GM23338 (cell line): Measurements from ENCODE around the gene ARSB. TPM values are rescaled to one million over a fixed set of nuclear protein-coding genes. Genes with fewer than 3 reads are reported as not detected.

Experiments
- ATAC-seq: fragments of 200-7000 bp; cut with Tn5 transposase; 3 replicates; pipeline ENCODE4 v1.9.1; 2020
- DNase-seq: peaks from one replicate; pipeline ENCODE4 v3.0.0-alpha.2; 2015; ENCODE audit warnings: low spot score
- H2AFZ ChIP-seq: fragments of 200-600 bp; sonication (generic); 2 replicates; pipeline ENCODE4 v1.8.0; 2016; ENCODE audit warnings: antibody characterized with exemption, mild to moderate bottlenecking, moderate library complexity
- H3F3A ChIP-seq: fragments of 200-600 bp; sonication (generic); replicated peaks from 2 replicates; pipeline ENCODE4 v1.8.0; 2017; ENCODE audit warnings: antibody characterized with exemption, mixed run types, low read depth
- H3K27ac ChIP-seq: fragments of 200-600 bp; sonication (generic); 2 replicates; pipeline ENCODE4 v1.6.1; 2016; ENCODE audit warnings: low read depth
- H3K27me3 ChIP-seq: fragments of 200-600 bp; sonication (generic); 2 replicates; pipeline ENCODE4 v1.8.0; 2016; ENCODE audit warnings: mild to moderate bottlenecking, mixed run types, moderate library complexity; ENCODE audit not compliant: insufficient read depth
- H3K36me3 ChIP-seq: fragments of 200-600 bp; sonication (generic); 2 replicates; pipeline ENCODE4 v1.8.0; 2016; ENCODE audit warnings: mild to moderate bottlenecking; ENCODE audit not compliant: insufficient read depth
- H3K4me1 ChIP-seq: fragments of 200-600 bp; sonication (generic); 2 replicates; pipeline ENCODE4 v1.8.0; 2016; ENCODE audit warnings: mild to moderate bottlenecking, moderate library complexity; ENCODE audit not compliant: insufficient read depth
- H3K4me2 ChIP-seq: fragments of 200-600 bp; sonication (generic); 2 replicates; pipeline ENCODE4 v1.7.1; 2017; ENCODE audit warnings: mixed run types
- H3K4me3 ChIP-seq: fragments of 200-600 bp; sonication (generic); 2 replicates; pipeline ENCODE4 v1.6.1; 2016; ENCODE audit warnings: mixed run types
- H3K79me2 ChIP-seq: fragments of 200-600 bp; sonication (generic); replicated peaks from 2 replicates; pipeline ENCODE4 v1.8.0; 2017; ENCODE audit warnings: mild to moderate bottlenecking; ENCODE audit not compliant: insufficient read depth
- H3K9me2 ChIP-seq: fragments of 200-600 bp; sonication (generic); 2 replicates; pipeline ENCODE4 v1.8.0; 2017; ENCODE audit not compliant: insufficient read depth
- H4K20me1 ChIP-seq: fragments of 200-600 bp; sonication (generic); replicated peaks from 2 replicates; pipeline ENCODE4 v1.8.0; 2017; ENCODE audit warnings: mild to moderate bottlenecking; ENCODE audit not compliant: insufficient read depth
- H3K27ac Mint-ChIP-seq: 2 replicates; pipeline ENCODE4 v1.8.0; 2020; ENCODE audit warnings: inconsistent platforms, mild to moderate bottlenecking, moderate library complexity, mixed read lengths
- H3K27me3 Mint-ChIP-seq: 3 replicates; pipeline ENCODE4 v1.8.0; 2022; ENCODE audit warnings: low read depth, mild to moderate bottlenecking, moderate library complexity, mixed read lengths, inconsistent platforms; ENCODE audit not compliant: insufficient read depth, poor library complexity
- H3K36me3 Mint-ChIP-seq: 3 replicates; pipeline ENCODE4 v1.8.0; 2021; ENCODE audit warnings: low read depth, mild to moderate bottlenecking, inconsistent platforms, moderate library complexity, mixed read lengths
- H3K4me1 Mint-ChIP-seq: 3 replicates; pipeline ENCODE4 v1.8.0; 2020; ENCODE audit warnings: mild to moderate bottlenecking, inconsistent platforms, mixed read lengths
- H3K4me3 Mint-ChIP-seq: 3 replicates; pipeline ENCODE4 v1.8.0; 2021; ENCODE audit warnings: moderate library complexity, mild to moderate bottlenecking, inconsistent platforms, mixed read lengths
- H3K9me3 Mint-ChIP-seq: 3 replicates; pipeline ENCODE4 v1.8.0; 2020; ENCODE audit warnings: moderate library complexity, mild to moderate bottlenecking, inconsistent platforms, mixed read lengths
- CREB1 ChIP-seq: fragments of 250-450 bp; sonication (Bioruptor Pico); IDR thresholded peaks from 2 replicates; pipeline ENCODE4 v1.5.0; 2020; ENCODE audit warnings: low read depth, mild to moderate bottlenecking, moderate library complexity
- EZH2phosphoT487 ChIP-seq: fragments of 200-600 bp; sonication (generic); IDR thresholded peaks from one replicate; pipeline ENCODE4 v1.8.1; 2018; ENCODE audit warnings: antibody characterized with exemption; ENCODE audit not compliant: unreplicated experiment
- POLR2AphosphoS5 ChIP-seq: IDR thresholded peaks from 2 replicates; pipeline ENCODE4 v1.6.1; 2016; ENCODE audit warnings: antibody characterized with exemption, low read depth
- polyA plus RNA-seq: library from polyadenylated mRNA; unstranded; fragments of >200 nt; fragmentation: Nextera tagmentation; extraction: Ambion mirVana; gene quantifications from 2 replicates; pipeline ENCODE4 v1.2.1, GENCODE V29; 2016
- total RNA-seq: library from RNA; depleted of rRNA; stranded (reverse); fragments of >200 nt; shearing (Covaris generic); gene quantifications from 2 replicates; pipeline ENCODE4 v1.2.3, GENCODE V29; 2014
- TF ChIP-seq, protein P1 (sequence below): IDR thresholded peaks from 2 replicates; pipeline ENCODE4 v1.6.1; 2016; ENCODE audit warnings: antibody characterized with exemption
- TF ChIP-seq, protein P2 (sequence below): IDR thresholded peaks from one replicate; pipeline ENCODE4 v1.6.1; 2018; ENCODE audit warnings: antibody characterized with exemption; ENCODE audit not compliant: unreplicated experiment
- TF ChIP-seq, protein P3 (sequence below), 2 experiments: fragments of 200-600 bp in 1 of 2; sonication (generic) in 1 of 2; conservative IDR thresholded peaks; 2 replicates each; pipeline versions ENCODE4 v1.5.1 to v1.6.1; 2016 to 2017; ENCODE audit warnings: antibody characterized with exemption in 2 of 2, low read depth in 2 of 2, mild to moderate bottlenecking in 2 of 2, moderate library complexity in 1 of 2
- TF ChIP-seq, protein P4 (sequence below): fragments of 250-450 bp; sonication (Bioruptor Pico); IDR thresholded peaks from 2 replicates; pipeline ENCODE4 v1.5.0; 2020; ENCODE audit warnings: mild to moderate bottlenecking, moderate library complexity

Gene ARSB
- total and polyA plus RNA-seq, 2 experiments from 2014 or later = 7.4 to 24.6 TPM

DNA sequence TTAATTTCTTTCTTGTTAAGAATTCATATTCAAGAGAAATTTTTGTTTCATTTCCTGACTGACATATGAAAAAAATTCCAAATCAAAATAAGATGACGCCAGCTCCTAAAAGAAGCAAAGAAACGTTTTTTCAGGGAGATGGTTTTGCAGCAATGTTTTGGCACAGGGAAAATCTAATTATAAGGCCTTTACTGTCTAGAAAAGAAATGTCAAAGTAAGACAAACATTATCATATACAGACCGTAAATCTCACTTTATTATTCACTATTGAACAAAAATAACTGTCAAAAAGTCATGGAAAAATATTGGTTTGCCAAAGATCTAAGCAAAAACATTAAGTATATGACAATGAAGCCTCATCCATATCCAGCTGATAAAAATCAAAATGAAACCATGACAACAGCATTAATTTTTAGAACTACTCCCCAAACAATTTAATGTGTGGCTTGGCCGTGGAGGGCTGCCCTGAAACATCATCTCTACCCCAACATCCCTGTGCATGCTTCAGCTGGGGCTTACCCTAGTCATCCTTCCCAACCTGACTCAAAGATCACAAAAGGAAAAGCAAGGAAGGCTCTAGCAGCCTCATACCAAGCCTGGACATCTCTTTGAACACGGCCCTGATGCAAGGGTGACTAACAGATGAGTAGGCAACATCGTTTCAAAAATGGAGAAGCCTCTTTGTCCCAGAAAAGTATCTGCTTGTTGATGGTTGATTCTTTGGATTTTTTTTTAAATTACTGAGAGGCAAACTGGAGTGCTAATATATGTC lies 95.6 kb downstream of the ARSB start:
- H3K79me2 ChIP-seq = no peaks in the 10 kb centered on the region
- no peak overlapping the region for H3K4me2 ChIP-seq
- H3K36me3 ChIP-seq = no peaks in the 10 kb centered on the region
- no peaks in the 10 kb centered on the region for H3F3A ChIP-seq
- Mint-ChIP-seq H3K4me3 (no peak overlapping the region), H3K36me3 (no peaks in the 10 kb centered on the region), H3K9me3 (no peaks in the 10 kb centered on the region), H3K27me3 (no peaks in the 10 kb centered on the region), H3K4me1 (peaks cover 4% of the 10 kb centered on the region; the same call in 2 of the 3 replicates), H3K27ac (no peak overlapping the region)
- no peak overlapping the region for H3K4me3 ChIP-seq
- TF ChIP-seq, protein P1, sequence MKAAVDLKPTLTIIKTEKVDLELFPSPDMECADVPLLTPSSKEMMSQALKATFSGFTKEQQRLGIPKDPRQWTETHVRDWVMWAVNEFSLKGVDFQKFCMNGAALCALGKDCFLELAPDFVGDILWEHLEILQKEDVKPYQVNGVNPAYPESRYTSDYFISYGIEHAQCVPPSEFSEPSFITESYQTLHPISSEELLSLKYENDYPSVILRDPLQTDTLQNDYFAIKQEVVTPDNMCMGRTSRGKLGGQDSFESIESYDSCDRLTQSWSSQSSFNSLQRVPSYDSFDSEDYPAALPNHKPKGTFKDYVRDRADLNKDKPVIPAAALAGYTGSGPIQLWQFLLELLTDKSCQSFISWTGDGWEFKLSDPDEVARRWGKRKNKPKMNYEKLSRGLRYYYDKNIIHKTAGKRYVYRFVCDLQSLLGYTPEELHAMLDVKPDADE = no peak
- TF ChIP-seq CREB1 (CRISPR knock-in tag) (no peak), POLR2AphosphoS5 (no peak), EZH2phosphoT487 (no peak)
- TF ChIP-seq, protein P2, sequence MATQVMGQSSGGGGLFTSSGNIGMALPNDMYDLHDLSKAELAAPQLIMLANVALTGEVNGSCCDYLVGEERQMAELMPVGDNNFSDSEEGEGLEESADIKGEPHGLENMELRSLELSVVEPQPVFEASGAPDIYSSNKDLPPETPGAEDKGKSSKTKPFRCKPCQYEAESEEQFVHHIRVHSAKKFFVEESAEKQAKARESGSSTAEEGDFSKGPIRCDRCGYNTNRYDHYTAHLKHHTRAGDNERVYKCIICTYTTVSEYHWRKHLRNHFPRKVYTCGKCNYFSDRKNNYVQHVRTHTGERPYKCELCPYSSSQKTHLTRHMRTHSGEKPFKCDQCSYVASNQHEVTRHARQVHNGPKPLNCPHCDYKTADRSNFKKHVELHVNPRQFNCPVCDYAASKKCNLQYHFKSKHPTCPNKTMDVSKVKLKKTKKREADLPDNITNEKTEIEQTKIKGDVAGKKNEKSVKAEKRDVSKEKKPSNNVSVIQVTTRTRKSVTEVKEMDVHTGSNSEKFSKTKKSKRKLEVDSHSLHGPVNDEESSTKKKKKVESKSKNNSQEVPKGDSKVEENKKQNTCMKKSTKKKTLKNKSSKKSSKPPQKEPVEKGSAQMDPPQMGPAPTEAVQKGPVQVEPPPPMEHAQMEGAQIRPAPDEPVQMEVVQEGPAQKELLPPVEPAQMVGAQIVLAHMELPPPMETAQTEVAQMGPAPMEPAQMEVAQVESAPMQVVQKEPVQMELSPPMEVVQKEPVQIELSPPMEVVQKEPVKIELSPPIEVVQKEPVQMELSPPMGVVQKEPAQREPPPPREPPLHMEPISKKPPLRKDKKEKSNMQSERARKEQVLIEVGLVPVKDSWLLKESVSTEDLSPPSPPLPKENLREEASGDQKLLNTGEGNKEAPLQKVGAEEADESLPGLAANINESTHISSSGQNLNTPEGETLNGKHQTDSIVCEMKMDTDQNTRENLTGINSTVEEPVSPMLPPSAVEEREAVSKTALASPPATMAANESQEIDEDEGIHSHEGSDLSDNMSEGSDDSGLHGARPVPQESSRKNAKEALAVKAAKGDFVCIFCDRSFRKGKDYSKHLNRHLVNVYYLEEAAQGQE = no peak
- TF ChIP-seq, protein P3, sequence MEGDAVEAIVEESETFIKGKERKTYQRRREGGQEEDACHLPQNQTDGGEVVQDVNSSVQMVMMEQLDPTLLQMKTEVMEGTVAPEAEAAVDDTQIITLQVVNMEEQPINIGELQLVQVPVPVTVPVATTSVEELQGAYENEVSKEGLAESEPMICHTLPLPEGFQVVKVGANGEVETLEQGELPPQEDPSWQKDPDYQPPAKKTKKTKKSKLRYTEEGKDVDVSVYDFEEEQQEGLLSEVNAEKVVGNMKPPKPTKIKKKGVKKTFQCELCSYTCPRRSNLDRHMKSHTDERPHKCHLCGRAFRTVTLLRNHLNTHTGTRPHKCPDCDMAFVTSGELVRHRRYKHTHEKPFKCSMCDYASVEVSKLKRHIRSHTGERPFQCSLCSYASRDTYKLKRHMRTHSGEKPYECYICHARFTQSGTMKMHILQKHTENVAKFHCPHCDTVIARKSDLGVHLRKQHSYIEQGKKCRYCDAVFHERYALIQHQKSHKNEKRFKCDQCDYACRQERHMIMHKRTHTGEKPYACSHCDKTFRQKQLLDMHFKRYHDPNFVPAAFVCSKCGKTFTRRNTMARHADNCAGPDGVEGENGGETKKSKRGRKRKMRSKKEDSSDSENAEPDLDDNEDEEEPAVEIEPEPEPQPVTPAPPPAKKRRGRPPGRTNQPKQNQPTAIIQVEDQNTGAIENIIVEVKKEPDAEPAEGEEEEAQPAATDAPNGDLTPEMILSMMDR (conservative IDR thresholded peaks at IDR 0.05; ENCODE audit: low read depth in 2 of 2) = no peak
- TF ChIP-seq, protein P4, sequence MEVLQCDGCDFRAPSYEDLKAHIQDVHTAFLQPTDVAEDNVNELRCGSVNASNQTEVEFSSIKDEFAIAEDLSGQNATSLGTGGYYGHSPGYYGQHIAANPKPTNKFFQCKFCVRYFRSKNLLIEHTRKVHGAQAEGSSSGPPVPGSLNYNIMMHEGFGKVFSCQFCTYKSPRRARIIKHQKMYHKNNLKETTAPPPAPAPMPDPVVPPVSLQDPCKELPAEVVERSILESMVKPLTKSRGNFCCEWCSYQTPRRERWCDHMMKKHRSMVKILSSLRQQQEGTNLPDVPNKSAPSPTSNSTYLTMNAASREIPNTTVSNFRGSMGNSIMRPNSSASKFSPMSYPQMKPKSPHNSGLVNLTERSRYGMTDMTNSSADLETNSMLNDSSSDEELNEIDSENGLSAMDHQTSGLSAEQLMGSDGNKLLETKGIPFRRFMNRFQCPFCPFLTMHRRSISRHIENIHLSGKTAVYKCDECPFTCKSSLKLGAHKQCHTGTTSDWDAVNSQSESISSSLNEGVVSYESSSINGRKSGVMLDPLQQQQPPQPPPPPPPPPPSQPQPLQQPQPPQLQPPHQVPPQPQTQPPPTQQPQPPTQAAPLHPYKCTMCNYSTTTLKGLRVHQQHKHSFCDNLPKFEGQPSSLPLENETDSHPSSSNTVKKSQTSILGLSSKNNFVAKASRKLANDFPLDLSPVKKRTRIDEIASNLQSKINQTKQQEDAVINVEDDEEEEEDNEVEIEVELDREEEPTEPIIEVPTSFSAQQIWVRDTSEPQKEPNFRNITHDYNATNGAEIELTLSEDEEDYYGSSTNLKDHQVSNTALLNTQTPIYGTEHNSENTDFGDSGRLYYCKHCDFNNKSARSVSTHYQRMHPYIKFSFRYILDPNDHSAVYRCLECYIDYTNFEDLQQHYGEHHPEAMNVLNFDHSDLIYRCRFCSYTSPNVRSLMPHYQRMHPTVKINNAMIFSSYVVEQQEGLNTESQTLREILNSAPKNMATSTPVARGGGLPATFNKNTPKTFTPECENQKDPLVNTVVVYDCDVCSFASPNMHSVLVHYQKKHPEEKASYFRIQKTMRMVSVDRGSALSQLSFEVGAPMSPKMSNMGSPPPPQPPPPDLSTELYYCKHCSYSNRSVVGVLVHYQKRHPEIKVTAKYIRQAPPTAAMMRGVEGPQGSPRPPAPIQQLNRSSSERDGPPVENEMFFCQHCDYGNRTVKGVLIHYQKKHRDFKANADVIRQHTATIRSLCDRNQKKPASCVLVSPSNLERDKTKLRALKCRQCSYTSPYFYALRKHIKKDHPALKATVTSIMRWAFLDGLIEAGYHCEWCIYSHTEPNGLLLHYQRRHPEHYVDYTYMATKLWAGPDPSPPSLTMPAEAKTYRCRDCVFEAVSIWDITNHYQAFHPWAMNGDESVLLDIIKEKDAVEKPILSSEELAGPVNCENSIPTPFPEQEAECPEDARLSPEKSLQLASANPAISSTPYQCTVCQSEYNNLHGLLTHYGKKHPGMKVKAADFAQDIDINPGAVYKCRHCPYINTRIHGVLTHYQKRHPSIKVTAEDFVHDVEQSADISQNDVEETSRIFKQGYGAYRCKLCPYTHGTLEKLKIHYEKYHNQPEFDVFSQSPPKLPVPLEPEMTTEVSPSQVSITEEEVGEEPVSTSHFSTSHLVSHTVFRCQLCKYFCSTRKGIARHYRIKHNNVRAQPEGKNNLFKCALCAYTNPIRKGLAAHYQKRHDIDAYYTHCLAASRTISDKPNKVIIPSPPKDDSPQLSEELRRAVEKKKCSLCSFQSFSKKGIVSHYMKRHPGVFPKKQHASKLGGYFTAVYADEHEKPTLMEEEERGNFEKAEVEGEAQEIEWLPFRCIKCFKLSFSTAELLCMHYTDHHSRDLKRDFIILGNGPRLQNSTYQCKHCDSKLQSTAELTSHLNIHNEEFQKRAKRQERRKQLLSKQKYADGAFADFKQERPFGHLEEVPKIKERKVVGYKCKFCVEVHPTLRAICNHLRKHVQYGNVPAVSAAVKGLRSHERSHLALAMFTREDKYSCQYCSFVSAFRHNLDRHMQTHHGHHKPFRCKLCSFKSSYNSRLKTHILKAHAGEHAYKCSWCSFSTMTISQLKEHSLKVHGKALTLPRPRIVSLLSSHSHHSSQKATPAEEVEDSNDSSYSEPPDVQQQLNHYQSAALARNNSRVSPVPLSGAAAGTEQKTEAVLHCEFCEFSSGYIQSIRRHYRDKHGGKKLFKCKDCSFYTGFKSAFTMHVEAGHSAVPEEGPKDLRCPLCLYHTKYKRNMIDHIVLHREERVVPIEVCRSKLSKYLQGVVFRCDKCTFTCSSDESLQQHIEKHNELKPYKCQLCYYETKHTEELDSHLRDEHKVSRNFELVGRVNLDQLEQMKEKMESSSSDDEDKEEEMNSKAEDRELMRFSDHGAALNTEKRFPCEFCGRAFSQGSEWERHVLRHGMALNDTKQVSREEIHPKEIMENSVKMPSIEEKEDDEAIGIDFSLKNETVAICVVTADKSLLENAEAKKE (CRISPR knock-in tag) = no peak
- H2AFZ ChIP-seq = no peak overlapping the region
- DNase-seq = no peak
- H3K27ac ChIP-seq = no peak overlapping the region
- ATAC-seq = no peak
- H3K9me2 ChIP-seq = no peaks in the 10 kb centered on the region; the same call in 1 of the 2 replicates
- H4K20me1 ChIP-seq = no peaks in the 10 kb centered on the region
- no peaks in the 10 kb centered on the region for H3K27me3 ChIP-seq
- H3K4me1 ChIP-seq = no peaks in the 10 kb centered on the region
